Large intestine (tissue), 12 donors: ENCODE data around the gene GRAMD1B. TPM values are rescaled to one million over a fixed set of nuclear protein-coding genes. Genes with fewer than 3 reads are reported as not detected.

ENCODE experiments used
- DNase-seq, 2 donors: peaks; one replicate each; pipeline versions ENCODE4 v3.0.0 to v3.0.0-alpha.2; 2013
- H3K27ac ChIP-seq: one replicate; pipeline ENCODE4 v1.5.1; 2013; ENCODE audit warnings: low read length
- H3K27me3 ChIP-seq: 2 replicates; pipeline ENCODE4 v1.6.1; 2013; ENCODE audit warnings: low read length; ENCODE audit not compliant: control insufficient read depth, insufficient read depth
- H3K36me3 ChIP-seq: 2 replicates; pipeline ENCODE4 v1.6.1; 2013; ENCODE audit warnings: low read length; ENCODE audit not compliant: control insufficient read depth, insufficient read depth
- H3K4me1 ChIP-seq: one replicate; pipeline ENCODE4 v1.6.1; 2013; ENCODE audit warnings: low read length; ENCODE audit not compliant: control insufficient read depth, insufficient read depth
- H3K4me3 ChIP-seq: one replicate; pipeline ENCODE4 v1.5.1; 2013; ENCODE audit warnings: low read length
- H3K9me3 ChIP-seq: one replicate; pipeline ENCODE4 v1.6.1; 2013; ENCODE audit warnings: mild to moderate bottlenecking, low read depth, low read length, moderate library complexity; ENCODE audit not compliant: control insufficient read depth
- WGBS: methylation state at CpG from one replicate; pipeline ENCODE4 v1.1.5; 2013; ENCODE audit warnings: low lambda C conversion rate; ENCODE audit not compliant: insufficient coverage; 5-methylcytosine and 5-hydroxymethylcytosine counted together
- long read RNA-seq, 11 donors: transcript quantifications; one replicate each; lab custom pipeline, GENCODE V29; 2026
- polyA plus RNA-seq: library from polyadenylated mRNA; unstranded; fragments of 120-200 nt; gene quantifications from one replicate; pipeline ENCODE4 v1.2.1, GENCODE V29; 2013

Gene GRAMD1B
- 51.5 TPM for polyA plus RNA-seq
- long read RNA-seq, donor 1, partial matches to known transcripts, result 6 of 8 reads
- long read RNA-seq, donor 1, other reads (novel, unspliced or antisense), result 0 of 8 reads
- long read RNA-seq, donor 2, partial matches to known transcripts, result 0 of 1 reads
- long read RNA-seq, donor 2, other reads (novel, unspliced or antisense), result 0 of 1 reads
- long read RNA-seq, donor 3, result 0 reads
- long read RNA-seq, donor 4, result 0 reads
- long read RNA-seq, donor 5, result 0 reads
- long read RNA-seq, donor 6, partial matches to known transcripts, result 0 of 1 reads
- long read RNA-seq, donor 6, other reads (novel, unspliced or antisense), result 0 of 1 reads
- long read RNA-seq, donor 7, partial matches to known transcripts, result 0 of 1 reads
- long read RNA-seq, donor 7, other reads (novel, unspliced or antisense), result 0 of 1 reads
- long read RNA-seq, donor 8, partial matches to known transcripts, result 0 of 3 reads
- long read RNA-seq, donor 8, other reads (novel, unspliced or antisense), result 0 of 3 reads
- long read RNA-seq, donor 9, partial matches to known transcripts, result 0 of 1 reads
- long read RNA-seq, donor 9, other reads (novel, unspliced or antisense), result 0 of 1 reads
- long read RNA-seq, donor 10, result 0 reads
- long read RNA-seq, donor 11, partial matches to known transcripts, result 0 of 1 reads
- long read RNA-seq, donor 11, other reads (novel, unspliced or antisense), result 0 of 1 reads

DNA sequence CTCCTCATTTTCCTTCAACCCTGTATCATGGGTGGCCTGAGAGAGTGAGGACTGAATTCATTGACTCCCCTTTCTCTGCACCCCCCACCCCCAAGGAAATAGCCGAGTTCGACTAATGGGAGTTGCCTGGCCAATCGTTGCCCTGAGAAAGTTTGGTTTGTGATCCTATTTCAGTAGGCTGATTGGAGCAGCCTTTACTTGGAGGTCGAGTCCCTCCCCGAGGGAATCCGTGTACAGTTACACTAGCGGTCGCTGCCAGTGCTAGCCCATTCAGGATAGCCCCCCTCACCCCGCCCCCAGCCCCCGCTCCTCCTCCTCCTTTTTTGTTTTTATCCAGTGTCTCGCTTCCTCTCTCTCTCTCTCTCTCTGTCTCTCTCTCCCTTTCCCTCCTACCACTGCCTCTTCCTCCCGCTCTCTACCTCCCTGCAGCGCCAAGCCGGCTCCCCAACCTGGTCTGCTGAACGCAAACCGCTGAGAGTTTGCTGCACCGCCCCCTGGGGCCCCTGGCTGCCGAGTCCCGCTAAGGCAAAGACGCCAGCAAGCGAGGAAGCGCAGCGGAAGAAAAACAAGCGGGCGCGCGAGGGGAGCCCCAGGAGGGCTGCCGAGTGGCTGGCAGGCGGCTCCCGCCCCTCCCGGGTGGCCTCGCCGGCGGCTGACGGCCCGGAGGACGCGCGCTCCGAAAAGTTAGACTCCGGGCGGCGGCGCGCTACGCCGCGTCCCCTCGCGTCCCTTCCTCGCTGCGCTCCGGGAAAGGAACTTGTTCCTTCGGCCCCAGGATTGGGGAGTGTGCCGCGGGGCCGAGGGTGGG, at the start of gene GRAMD1B:
Gene GRAMD1B (plus strand): TSS at position 357 of the 808 bp plus-strand sequence. CDS start 524 bp downstream, outside the sequence.
- peaks cover 42% of the 10 kb centered on the region for H3K4me1 ChIP-seq
- WGBS, result 0% methylated on average over 1 of the region's 57 CpGs
- peak; percentile 57 to 74 for DNase-seq
- no peaks in the 10 kb centered on the region for H3K27me3 ChIP-seq
- peak within 1 kb of the TSS; percentile 45 for H3K27ac ChIP-seq
- peak within 1 kb of the TSS; percentile 51 for H3K4me3 ChIP-seq
- peaks cover 4% of the 10 kb centered on the region for H3K36me3 ChIP-seq
- H3K9me3 ChIP-seq, result no peaks in the 10 kb centered on the region

DNA sequence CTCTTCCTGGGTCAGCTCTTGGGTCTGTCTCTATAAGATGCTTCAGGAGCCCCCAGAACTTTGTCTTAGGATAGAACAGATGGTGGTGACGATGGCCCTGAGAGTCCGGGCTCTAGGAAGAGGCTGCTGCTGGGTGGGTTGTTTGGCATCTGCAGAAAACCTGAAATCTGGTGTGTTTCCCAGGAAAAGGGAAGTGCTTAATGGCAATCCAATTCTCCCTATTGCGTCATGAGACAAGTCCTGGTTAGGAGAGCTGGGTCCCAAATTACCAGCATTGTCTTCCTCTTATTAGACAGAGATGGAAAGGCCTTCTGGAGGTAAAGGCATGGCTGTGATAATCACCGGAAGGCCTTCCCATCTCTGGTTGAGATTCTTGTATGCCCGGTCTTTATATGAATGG, 48.9 kb upstream of the GRAMD1B start:
- DNase-seq, result no peak
- no CpG with 5 or more reads among the region's 5 CpGs for WGBS
- no peak overlapping the region for H3K27ac ChIP-seq
- no peaks in the 10 kb centered on the region for H3K36me3 ChIP-seq
- H3K4me3 ChIP-seq, result no peak overlapping the region
- H3K4me1 ChIP-seq, result no peaks in the 10 kb centered on the region
- no peaks in the 10 kb centered on the region for H3K9me3 ChIP-seq
- peaks cover 24% of the 10 kb centered on the region for H3K27me3 ChIP-seq

DNA sequence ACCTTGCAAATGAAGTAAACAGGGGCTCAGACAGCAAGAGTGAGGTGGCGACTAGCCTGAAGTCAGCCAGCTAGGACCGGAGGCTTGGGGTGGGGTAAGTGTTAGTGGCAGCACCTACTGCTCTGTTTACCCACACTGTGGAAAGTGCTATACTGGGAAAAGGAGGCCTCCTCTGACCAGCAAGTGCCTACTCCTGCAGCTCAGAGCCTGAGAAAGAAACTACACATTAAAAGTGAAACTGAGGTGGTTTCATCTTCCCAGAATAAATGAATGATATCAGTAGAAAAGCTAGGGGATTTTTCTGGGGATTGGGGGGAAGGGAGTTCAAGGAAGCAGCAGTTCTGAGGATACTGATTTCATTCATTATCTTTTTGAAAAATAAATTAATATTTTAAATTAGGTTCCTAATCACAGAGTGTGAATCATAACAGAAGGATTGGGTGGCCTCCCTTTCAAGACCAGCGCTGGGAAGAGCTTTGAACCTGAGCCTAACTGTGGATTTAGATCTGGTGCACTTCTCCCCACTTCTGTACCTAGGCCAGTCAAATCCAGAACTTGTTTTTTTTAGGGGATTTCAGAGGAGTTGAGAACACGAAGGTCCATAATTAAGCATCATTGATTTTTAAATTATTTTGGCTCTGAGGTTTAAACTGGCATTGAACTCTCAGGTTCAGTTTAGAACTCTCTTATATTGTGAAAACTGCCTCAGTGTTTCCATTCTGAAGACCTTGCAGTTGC, 48.1 kb upstream of the GRAMD1B start:
- WGBS, result no CpG with 5 or more reads among the region's 4 CpGs
- Histone ChIP-seq H3K27me3 (peaks cover 20% of the 10 kb centered on the region), H3K4me1 (no peaks in the 10 kb centered on the region), H3K27ac (no peak overlapping the region), H3K9me3 (no peaks in the 10 kb centered on the region), H3K4me3 (no peak overlapping the region), H3K36me3 (no peaks in the 10 kb centered on the region)
- no peak for DNase-seq

DNA sequence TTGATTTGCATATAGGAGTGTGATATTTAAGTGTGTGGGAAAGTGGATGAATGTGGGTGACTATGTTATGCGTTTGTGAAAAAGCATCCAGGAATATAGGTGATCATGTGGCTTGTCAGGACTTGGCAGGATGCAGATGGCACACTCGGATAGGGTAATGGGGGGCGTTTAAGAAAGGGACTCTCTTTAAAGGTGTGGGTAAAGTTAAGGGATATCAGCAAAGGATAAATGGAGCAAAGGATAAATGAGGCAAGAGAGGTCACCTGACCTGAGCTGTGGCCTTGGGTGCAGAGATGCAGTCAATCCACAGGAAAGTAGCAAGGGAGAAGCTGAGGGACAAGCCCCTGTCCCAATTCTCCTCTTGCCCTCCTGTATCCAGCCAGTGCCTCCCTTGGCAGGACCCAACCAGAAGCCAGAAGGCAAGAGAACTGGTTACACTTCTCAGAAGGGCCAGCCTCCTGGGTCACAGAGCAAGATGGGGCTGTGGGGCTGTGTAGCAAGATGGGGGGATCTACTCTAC, 47.5 kb upstream of the GRAMD1B start:
- Histone ChIP-seq H3K4me3 (no peak overlapping the region), H3K27me3 (peaks cover 17% of the 10 kb centered on the region), H3K9me3 (no peaks in the 10 kb centered on the region), H3K36me3 (no peaks in the 10 kb centered on the region), H3K4me1 (no peaks in the 10 kb centered on the region), H3K27ac (no peak overlapping the region)
- WGBS, result 100% methylated on average over 2 of the region's 3 CpGs
- no peak for DNase-seq

DNA sequence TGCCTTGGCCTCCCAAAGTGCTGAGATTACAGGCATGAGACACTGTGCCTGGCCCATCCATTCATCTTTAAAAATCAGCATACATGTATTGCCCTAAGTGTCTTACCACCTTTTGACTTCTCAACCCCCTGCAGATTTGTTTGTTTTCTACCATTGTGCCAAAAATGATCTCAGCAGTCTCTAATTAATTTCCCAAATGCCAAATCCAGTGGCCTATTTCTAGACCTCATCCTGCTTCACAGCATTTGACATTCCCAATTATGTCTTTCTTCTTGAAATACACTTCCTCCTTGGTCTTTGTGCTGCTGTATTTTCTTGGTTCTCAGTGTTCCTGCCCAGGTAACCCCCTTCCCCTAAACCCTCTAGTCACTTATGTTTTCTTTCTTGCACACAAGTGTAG, 46.0 kb upstream of the GRAMD1B start:
- no peak for DNase-seq
- Histone ChIP-seq H3K9me3 (no peaks in the 10 kb centered on the region), H3K27ac (no peak overlapping the region)

DNA sequence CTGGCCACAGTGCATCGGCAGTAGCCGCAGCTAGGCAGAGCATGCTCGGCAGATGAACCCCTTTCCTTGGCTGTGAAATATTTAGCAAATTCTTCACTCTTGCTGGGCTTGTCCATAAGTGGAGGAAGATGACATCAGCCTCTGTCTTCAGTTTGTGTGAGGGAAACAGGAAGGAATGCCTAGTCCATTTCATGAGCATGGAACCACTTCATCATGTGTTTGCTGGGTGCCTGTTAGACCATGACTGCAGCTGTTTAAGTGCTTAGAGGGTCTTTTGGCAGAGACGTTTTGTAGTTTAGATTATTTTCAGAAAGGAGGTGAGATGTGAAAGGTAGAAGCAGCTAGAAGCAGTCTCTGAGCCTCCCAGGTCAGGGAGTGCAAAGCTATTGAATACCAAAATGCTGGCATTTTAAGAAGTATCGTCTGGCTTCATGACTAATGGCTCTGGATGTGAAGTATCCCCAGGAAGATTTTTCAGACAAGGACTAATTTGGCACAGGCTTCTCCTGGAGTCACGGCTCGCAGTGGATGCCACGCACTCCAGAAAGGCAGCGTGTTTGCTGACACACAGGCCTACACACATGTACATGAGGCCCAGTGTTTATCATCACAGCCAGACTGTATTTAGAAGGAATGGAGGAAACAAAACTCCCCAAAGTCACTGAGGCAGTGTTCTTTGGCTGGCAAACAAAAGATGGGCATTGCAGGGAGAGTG, 43.1 kb upstream of the GRAMD1B start:
- H3K9me3 ChIP-seq, result no peaks in the 10 kb centered on the region
- H3K36me3 ChIP-seq, result no peaks in the 10 kb centered on the region
- peaks cover 9% of the 10 kb centered on the region for H3K27me3 ChIP-seq
- no peak overlapping the region for H3K4me3 ChIP-seq
- 50% methylated on average over 1 of the region's 9 CpGs for WGBS
- H3K4me1 ChIP-seq, result no peaks in the 10 kb centered on the region
- H3K27ac ChIP-seq, result no peak overlapping the region
- no peak for DNase-seq

More for the DNA sequence above, 46.0 kb upstream of the GRAMD1B start:
- no peaks in the 10 kb centered on the region for H3K4me1 ChIP-seq
- peaks cover 17% of the 10 kb centered on the region for H3K27me3 ChIP-seq
- no peaks in the 10 kb centered on the region for H3K36me3 ChIP-seq
- H3K4me3 ChIP-seq, result no peak overlapping the region

DNA sequence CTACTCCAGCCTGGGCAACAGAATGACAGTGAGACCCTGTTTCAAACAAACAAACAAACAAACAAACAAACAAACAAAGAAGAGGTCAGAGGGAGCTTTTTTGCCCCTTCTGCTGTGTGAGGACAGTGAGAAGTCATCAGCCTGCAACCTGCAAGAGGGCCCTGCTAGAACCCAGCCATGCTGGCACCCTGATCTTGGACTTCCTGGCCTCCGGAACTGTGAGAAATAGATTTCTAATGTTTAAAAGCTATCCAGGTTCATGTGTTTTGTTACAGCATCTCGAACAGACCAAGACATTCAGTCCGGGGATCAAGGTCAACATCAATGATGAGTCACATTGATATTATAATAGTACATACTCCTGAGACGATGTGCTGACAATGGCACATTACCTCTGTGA, 41.4 kb upstream of the GRAMD1B start:
- Histone ChIP-seq H3K4me1 (no peaks in the 10 kb centered on the region), H3K27ac (no peak overlapping the region), H3K27me3 (peaks cover 10% of the 10 kb centered on the region), H3K4me3 (no peak overlapping the region), H3K36me3 (no peaks in the 10 kb centered on the region), H3K9me3 (no peaks in the 10 kb centered on the region)
- 100% methylated on average over 2 of the region's 4 CpGs for WGBS
- DNase-seq, result no peak

DNA sequence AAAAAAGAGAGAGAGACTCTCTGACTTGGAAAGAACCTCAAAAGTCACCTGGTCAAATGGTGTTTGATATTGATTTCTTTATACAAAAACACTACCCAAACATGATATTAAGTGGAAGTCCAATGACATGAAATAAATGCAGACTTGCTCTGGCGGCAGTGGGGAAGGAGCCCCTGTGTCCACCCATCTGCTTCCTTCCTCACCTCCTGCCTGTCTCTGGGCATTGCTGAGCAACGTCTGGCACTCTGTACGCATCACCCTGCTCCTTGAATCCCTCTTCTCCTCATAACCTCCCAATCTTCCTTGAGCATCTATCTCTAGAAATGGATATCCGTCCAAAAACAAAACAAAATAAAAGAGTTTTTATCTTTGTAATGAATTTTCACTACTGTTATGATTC, 39.9 kb upstream of the GRAMD1B start:
- peaks cover 11% of the 10 kb centered on the region for H3K27me3 ChIP-seq
- H3K4me1 ChIP-seq, result no peaks in the 10 kb centered on the region
- H3K27ac ChIP-seq, result no peak overlapping the region
- no peak for DNase-seq
- WGBS, result 78% methylated on average over 2 of the region's 4 CpGs
- H3K9me3 ChIP-seq, result no peaks in the 10 kb centered on the region
- H3K4me3 ChIP-seq, result no peak overlapping the region
- no peaks in the 10 kb centered on the region for H3K36me3 ChIP-seq

DNA sequence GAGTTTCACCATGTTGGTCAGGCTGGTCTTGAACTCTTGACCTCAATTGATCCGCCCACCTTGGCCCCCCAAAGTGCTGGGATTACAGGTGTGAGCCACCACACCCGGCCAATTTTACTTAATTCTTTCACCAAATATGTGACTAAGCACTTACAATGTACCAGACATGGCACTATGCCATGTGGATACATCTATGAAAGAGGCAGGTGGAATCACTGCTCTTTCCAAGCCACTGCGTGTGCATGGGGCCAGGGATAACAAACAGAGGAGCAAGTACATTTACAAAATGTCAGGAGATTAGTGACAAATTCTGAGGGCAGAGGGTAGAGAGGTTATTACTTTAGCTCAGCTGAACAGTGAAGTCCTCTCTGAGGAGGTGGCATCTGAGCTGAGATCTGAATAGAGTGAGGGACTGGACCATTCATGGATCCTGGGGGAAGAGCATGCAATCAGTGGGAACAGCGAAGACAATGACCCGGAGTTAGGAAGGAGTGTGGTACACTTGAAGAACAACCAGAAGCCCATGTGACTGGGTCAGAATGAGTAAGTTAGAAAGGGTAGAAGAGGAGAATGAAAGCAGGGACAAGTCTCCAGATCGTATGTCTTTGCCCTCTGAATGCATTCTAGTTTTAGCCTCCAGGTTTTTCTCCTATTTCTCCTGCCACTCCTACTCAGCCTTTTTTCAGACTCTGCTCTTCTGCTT, 38.3 kb upstream of the GRAMD1B start:
- H3K27me3 ChIP-seq, result peaks cover 6% of the 10 kb centered on the region
- no peaks in the 10 kb centered on the region for H3K4me1 ChIP-seq
- no peak overlapping the region for H3K4me3 ChIP-seq
- no peaks in the 10 kb centered on the region for H3K9me3 ChIP-seq
- DNase-seq, result no peak
- H3K27ac ChIP-seq, result no peak overlapping the region
- WGBS, result 92% methylated on average over 2 of the region's 6 CpGs
- H3K36me3 ChIP-seq, result no peaks in the 10 kb centered on the region
